Mesenchymal stem cell (in vitro differentiated cells and primary cell): Measurements from ENCODE around the gene CEP170B.
A peak's percentile ranks its signal among the peaks of the same experiment; 100 is the strongest.

Experiments used
- DNase-seq: peaks from one replicate; pipeline ENCODE4 v3.0.0-alpha.2; 2013
- H2AFZ ChIP-seq: one replicate; pipeline ENCODE4 v1.6.1; 2013; ENCODE audit warnings: low read depth, mild to moderate bottlenecking, control low read depth, inconsistent platforms, low read length, moderate library complexity
- H2AK5ac ChIP-seq: 2 replicates; pipeline ENCODE4 v1.6.1; 2013; ENCODE audit warnings: low read length, moderate library complexity, mild to moderate bottlenecking, inconsistent platforms; ENCODE audit not compliant: severe bottlenecking
- H2BK120ac ChIP-seq: one replicate; pipeline ENCODE4 v1.6.1; 2013; ENCODE audit warnings: low read depth, mild to moderate bottlenecking, inconsistent platforms, low read length, moderate library complexity
- H2BK12ac ChIP-seq, 2 experiments: one replicate each; pipeline ENCODE4 v1.6.1; 2013; ENCODE audit warnings: inconsistent platforms in 2 of 2, low read length in 2 of 2, mild to moderate bottlenecking in 2 of 2, moderate library complexity in 2 of 2, control low read depth in 1 of 2
- H2BK15ac ChIP-seq: one replicate; pipeline ENCODE4 v1.6.1; 2013; ENCODE audit warnings: mild to moderate bottlenecking, low read depth, inconsistent platforms; ENCODE audit not compliant: poor library complexity, severe bottlenecking
- H2BK5ac ChIP-seq: 2 replicates; pipeline ENCODE4 v1.6.1; 2013; ENCODE audit warnings: low read depth, mild to moderate bottlenecking, low read length, control low read depth, inconsistent platforms; ENCODE audit not compliant: poor library complexity, severe bottlenecking
- H3K14ac ChIP-seq, 2 experiments: one replicate each; pipeline ENCODE4 v1.6.1; 2013; ENCODE audit warnings: inconsistent platforms in 2 of 2, low read length in 2 of 2, control low read depth in 1 of 2, mild to moderate bottlenecking in 1 of 2, moderate library complexity in 1 of 2
- H3K18ac ChIP-seq, 2 experiments: one replicate each; pipeline ENCODE4 v1.6.1; 2013; ENCODE audit warnings: inconsistent platforms in 2 of 2, low read length in 2 of 2, control low read depth in 1 of 2, low read depth in 1 of 2, mild to moderate bottlenecking in 1 of 2
- H3K23ac ChIP-seq, 2 experiments: one replicate each; pipeline ENCODE4 v1.6.1; 2013; ENCODE audit warnings: inconsistent platforms in 2 of 2, low read length in 2 of 2, mild to moderate bottlenecking in 2 of 2, moderate library complexity in 2 of 2, control low read depth in 1 of 2
- H3K27ac ChIP-seq: 2 replicates; pipeline ENCODE4 v1.5.1; 2013; ENCODE audit warnings: mild to moderate bottlenecking, moderate library complexity, low read length, control low read depth, inconsistent platforms; ENCODE audit not compliant: poor library complexity, severe bottlenecking
- H3K27me3 ChIP-seq, 2 experiments: 2 replicates each; pipeline versions ENCODE4 v1.6.1 to v1.7.0; 2013; ENCODE audit warnings: low read length in 2 of 2, mild to moderate bottlenecking in 2 of 2, moderate library complexity in 2 of 2, control low read depth in 1 of 2, inconsistent platforms in 1 of 2; ENCODE audit not compliant: control insufficient read depth in 1 of 2, insufficient read depth in 1 of 2
- H3K36me3 ChIP-seq, 2 experiments: 2 replicates each; pipeline versions ENCODE4 v1.6.1 to v1.7.0; 2013; ENCODE audit warnings: low read length in 2 of 2, control low read depth in 1 of 2, inconsistent platforms in 1 of 2, low read depth in 1 of 2, mild to moderate bottlenecking in 1 of 2; ENCODE audit not compliant: insufficient read depth in 2 of 2, control insufficient read depth in 1 of 2
- H3K4ac ChIP-seq, 2 experiments: one replicate each; pipeline ENCODE4 v1.6.1; 2013; ENCODE audit warnings: inconsistent platforms in 2 of 2, low read length in 2 of 2, mild to moderate bottlenecking in 2 of 2, moderate library complexity in 2 of 2, control low read depth in 1 of 2, low read depth in 1 of 2
- H3K4me1 ChIP-seq: 2 replicates; pipeline ENCODE4 v1.6.1; 2013; ENCODE audit warnings: low read depth, low read length, control low read depth; ENCODE audit not compliant: control insufficient read depth, insufficient read depth
- H3K4me2 ChIP-seq: 2 replicates; pipeline ENCODE4 v1.6.1; 2013; ENCODE audit warnings: low read length, mild to moderate bottlenecking, inconsistent platforms; ENCODE audit not compliant: poor library complexity, severe bottlenecking
- H3K4me3 ChIP-seq, 2 experiments: 2 replicates each; pipeline versions ENCODE4 v1.5.1 to v1.7.0; 2013; ENCODE audit warnings: low read length in 2 of 2, mild to moderate bottlenecking in 2 of 2, control low read depth in 1 of 2, low read depth in 1 of 2; ENCODE audit not compliant: insufficient read depth in 1 of 2
- H3K79me1 ChIP-seq: replicated peaks from 2 replicates; pipeline ENCODE4 v1.6.1; 2013; ENCODE audit warnings: mild to moderate bottlenecking, control low read depth, low read length, inconsistent platforms; ENCODE audit not compliant: poor library complexity, severe bottlenecking
- H3K9ac ChIP-seq: 2 replicates; pipeline ENCODE4 v1.7.0; 2013; ENCODE audit warnings: mild to moderate bottlenecking, low read length, moderate library complexity
- H3K9me3 ChIP-seq: 2 replicates; pipeline ENCODE4 v1.7.0; 2013; ENCODE audit warnings: mild to moderate bottlenecking, low read length; ENCODE audit not compliant: control insufficient read depth
- H4K8ac ChIP-seq: one replicate; pipeline ENCODE4 v1.6.1; 2013; ENCODE audit warnings: inconsistent platforms, mild to moderate bottlenecking, low read length, moderate library complexity
- H4K91ac ChIP-seq: one replicate; pipeline ENCODE4 v1.6.1; 2013; ENCODE audit warnings: mild to moderate bottlenecking, low read length, inconsistent platforms
- WGBS: methylation state at CpG from one replicate; pipeline ENCODE4 v1.1.7; 2013; ENCODE audit warnings: mixed read lengths; 5-methylcytosine and 5-hydroxymethylcytosine counted together

The CEP170B gene

DNA sequence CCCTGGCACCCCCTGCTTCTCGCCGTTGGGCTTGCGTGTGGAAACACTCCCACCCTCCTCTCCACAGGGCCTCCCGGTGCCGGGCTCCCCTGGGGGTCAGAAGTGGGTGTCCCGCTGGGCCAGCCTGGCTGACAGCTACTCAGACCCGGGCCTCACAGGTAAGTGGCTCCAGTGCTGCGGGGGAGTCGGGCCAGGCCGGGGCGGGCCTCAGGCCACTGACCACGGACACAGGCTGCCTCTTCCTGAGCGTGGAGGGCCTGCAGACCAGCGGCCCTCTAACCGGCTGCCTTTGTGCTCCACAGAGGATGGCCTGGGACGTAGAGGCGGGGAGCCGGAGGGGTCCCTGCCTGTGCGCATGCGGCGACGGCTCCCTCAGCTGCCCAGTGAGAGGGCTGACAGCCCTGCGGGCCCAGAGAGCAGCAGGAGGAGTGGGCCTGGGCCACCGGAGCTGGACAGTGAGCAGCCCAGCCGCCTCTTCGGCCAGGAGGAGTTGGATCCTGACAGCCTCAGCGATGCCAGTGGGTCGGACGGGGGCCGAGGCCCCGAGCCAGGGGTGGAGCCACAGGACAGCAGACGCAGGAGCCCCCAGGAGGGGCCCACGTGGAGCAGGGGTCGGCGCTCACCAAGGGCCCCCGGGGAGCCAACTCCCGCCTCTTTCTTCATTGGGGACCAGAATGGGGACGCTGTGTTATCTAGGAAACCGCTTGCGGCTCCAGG, 21.1 kb downstream of the CEP170B start:
- H2AK5ac ChIP-seq, result no peak overlapping the region
- no peak overlapping the region for H2BK15ac ChIP-seq
- H3K36me3 ChIP-seq, result peaks cover 29 to 83% of the 10 kb centered on the region in 2 experiments
- no peak overlapping the region for H2BK5ac ChIP-seq
- H3K4me2 ChIP-seq, result no peak overlapping the region
- H2AFZ ChIP-seq, result no peak overlapping the region
- no peak overlapping the region for H2BK12ac ChIP-seq
- H3K4me1 ChIP-seq, result peaks cover 11% of the 10 kb centered on the region
- no peak overlapping the region for H3K4me3 ChIP-seq
- peaks cover 10% of the 10 kb centered on the region for H3K79me1 ChIP-seq
- 93% methylated on average over 38 of the region's 40 CpGs for WGBS
- H3K23ac ChIP-seq, result no peak overlapping the region
- no peak overlapping the region for H4K8ac ChIP-seq
- no peak overlapping the region for H4K91ac ChIP-seq
- no peak overlapping the region for H2BK120ac ChIP-seq
- no peak overlapping the region for H3K9ac ChIP-seq
- H3K9me3 ChIP-seq, result no peaks in the 10 kb centered on the region
- no peak for DNase-seq
- no peaks in the 10 kb centered on the region for H3K27me3 ChIP-seq
- no peak overlapping the region for H3K27ac ChIP-seq
- H3K4ac ChIP-seq, result no peak overlapping the region
- no peak overlapping the region for H3K18ac ChIP-seq
- no peak overlapping the region for H3K14ac ChIP-seq

DNA sequence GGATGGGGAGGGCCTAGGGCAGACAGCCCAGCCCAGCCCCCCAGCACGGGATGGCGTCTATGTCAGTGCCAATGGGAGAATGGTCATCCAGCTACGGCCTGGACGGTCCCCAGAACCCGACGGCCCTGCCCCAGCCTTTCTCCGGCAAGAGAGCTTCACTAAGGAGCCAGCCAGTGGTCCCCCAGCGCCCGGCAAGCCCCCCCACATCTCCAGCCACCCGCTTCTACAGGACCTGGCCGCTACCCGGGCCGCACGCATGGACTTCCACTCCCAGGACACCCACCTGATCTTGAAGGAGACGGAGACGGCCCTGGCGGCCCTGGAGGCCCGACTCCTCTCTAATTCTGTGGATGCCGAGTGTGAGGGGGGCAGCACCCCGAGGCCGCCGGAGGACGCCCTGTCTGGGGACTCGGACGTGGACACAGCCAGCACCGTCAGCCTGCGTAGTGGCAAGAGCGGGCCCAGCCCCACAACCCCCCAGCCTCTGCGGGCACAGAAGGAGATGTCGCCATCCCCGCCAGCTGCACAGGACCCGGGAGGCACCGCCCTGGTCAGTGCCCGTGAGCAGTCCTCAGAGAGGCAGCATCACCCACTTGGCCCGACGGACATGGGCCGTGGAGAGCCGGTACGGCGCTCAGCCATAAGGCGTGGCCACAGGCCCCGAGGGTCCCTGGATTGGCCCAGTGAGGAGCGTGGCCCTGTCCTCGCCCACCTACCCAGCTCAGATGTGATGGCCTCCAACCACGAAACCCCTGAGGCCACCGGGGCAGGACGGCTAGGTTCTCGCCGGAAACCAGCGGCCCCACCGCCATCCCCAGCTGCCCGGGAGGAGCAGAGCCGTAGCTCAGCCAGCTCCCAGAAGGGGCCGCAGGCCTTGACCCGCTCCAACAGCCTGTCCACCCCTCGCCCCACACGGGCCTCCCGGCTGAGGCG, 21.9 kb downstream of the CEP170B start:
- H2BK15ac ChIP-seq, result no peak overlapping the region
- H4K91ac ChIP-seq, result no peak overlapping the region
- no peak overlapping the region for H3K23ac ChIP-seq
- H3K9ac ChIP-seq, result no peak overlapping the region
- H3K4me1 ChIP-seq, result peaks cover 13% of the 10 kb centered on the region
- H3K18ac ChIP-seq, result no peak overlapping the region
- WGBS, result 97% methylated on average over 59 of the region's 59 CpGs
- no peak overlapping the region for H3K14ac ChIP-seq
- no peak for DNase-seq
- H2BK120ac ChIP-seq, result no peak overlapping the region
- no peak overlapping the region for H3K4me2 ChIP-seq
- no peaks in the 10 kb centered on the region for H3K27me3 ChIP-seq
- no peak overlapping the region for H2AK5ac ChIP-seq
- peaks cover 29 to 79% of the 10 kb centered on the region in 2 experiments for H3K36me3 ChIP-seq
- H2BK5ac ChIP-seq, result no peak overlapping the region
- no peak overlapping the region for H2BK12ac ChIP-seq
- H3K9me3 ChIP-seq, result no peaks in the 10 kb centered on the region
- H4K8ac ChIP-seq, result no peak overlapping the region
- H3K27ac ChIP-seq, result no peak overlapping the region
- peaks cover 10% of the 10 kb centered on the region for H3K79me1 ChIP-seq
- H2AFZ ChIP-seq, result no peak overlapping the region
- H3K4me3 ChIP-seq, result no peak overlapping the region
- H3K4ac ChIP-seq, result no peak overlapping the region

DNA sequence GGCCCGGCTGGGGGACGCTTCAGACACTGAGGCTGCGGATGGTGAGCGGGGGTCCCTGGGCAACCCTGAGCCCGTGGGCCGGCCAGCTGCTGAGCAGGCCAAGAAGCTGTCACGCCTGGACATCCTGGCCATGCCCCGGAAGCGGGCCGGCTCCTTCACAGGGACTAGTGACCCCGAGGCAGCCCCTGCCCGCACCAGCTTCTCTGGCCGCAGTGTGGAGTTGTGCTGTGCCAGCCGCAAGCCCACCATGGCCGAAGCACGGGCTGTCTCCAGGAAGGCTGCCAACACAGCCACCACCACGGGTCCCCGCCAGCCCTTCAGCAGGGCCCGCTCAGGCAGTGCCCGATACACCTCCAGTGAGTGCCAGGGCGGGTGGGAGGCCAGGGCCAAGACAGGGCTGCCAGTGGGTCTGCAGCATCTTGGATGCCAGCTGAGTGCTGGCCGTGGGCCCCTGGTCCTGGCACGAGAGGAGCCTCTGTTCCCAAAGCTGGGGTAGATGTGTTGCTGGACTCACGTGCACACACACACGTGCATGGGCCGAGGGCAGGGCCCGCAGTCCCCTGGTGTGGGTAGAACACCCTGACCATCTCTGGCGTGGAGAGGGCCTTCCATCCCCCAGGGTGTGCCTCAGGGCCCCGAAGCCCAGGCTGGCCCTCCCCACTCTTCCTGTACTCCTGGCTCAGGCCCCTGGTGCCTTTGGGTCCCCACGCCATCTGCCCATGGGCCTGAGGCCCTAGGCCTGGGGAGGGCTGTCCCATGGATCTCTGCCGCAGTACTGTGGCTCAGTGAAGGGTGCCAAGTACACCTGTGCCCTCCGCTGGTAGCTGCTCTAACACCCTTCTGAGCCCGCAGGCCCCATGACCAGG, 22.8 kb downstream of the CEP170B start:
- Histone ChIP-seq H2AK5ac (no peak overlapping the region), H3K27me3 (no peaks in the 10 kb centered on the region), H3K4me2 (no peak overlapping the region), H2BK15ac (peak overlapping the region; percentile 12), H3K27ac (no peak overlapping the region), H4K8ac (no peak overlapping the region), H3K14ac (no peak overlapping the region), H3K9me3 (no peaks in the 10 kb centered on the region), H2BK5ac (no peak overlapping the region), H3K79me1 (peaks cover 10% of the 10 kb centered on the region), H3K18ac (no peak overlapping the region), H3K23ac (no peak overlapping the region), H2AFZ (no peak overlapping the region), H4K91ac (no peak overlapping the region), H2BK12ac (no peak overlapping the region), H3K4me1 (peaks cover 14% of the 10 kb centered on the region), H3K4ac (no peak overlapping the region), H3K4me3 (no peak overlapping the region), H3K9ac (no peak overlapping the region), H2BK120ac (no peak overlapping the region), H3K36me3 (peaks cover 29 to 77% of the 10 kb centered on the region in 2 experiments)
- DNase-seq, result no peak
- WGBS, result 96% methylated on average over 33 of the region's 33 CpGs
